DND-41 (cell line): ENCODE results near the gene CLDN7.
A peak's percentile ranks its signal among the peaks of the same experiment; 100 is the strongest.

Source experiments
- ATAC-seq: fragments of 200-7000 bp; cut with Tn5 transposase; 3 replicates; pipeline ENCODE4 v1.9.1; 2021; ENCODE audit warnings: low read depth; ENCODE audit not compliant: insufficient read depth
- DNase-seq: peaks from one replicate; pipeline ENCODE4 v3.0.0-alpha.2; 2020
- H2AFZ ChIP-seq: 2 replicates; pipeline ENCODE4 v1.6.0; 2012; ENCODE audit warnings: low read depth, low read length
- H3K27ac ChIP-seq: 2 replicates; pipeline ENCODE4 v1.5.1; 2012; ENCODE audit warnings: low read length, inconsistent platforms
- H3K27me3 ChIP-seq: fragments of 200-600 bp; sonication (generic); 2 replicates; pipeline ENCODE4 v1.6.0; 2012; ENCODE audit warnings: low read length, mild to moderate bottlenecking, inconsistent platforms; ENCODE audit not compliant: insufficient read depth, poor library complexity
- H3K36me3 ChIP-seq: 2 replicates; pipeline ENCODE4 v1.5.1; 2012; ENCODE audit warnings: low read length, inconsistent platforms; ENCODE audit not compliant: insufficient read depth
- H3K4me1 ChIP-seq: 2 replicates; pipeline ENCODE4 v1.5.1; 2012; ENCODE audit warnings: mild to moderate bottlenecking, low read length; ENCODE audit not compliant: insufficient read depth
- H3K4me2 ChIP-seq: 2 replicates; pipeline ENCODE4 v1.6.0; 2012; ENCODE audit warnings: mild to moderate bottlenecking, moderate library complexity, low read length, inconsistent platforms; ENCODE audit not compliant: insufficient read depth
- H3K4me3 ChIP-seq, 2 experiments: fragments of 200-600 bp in 1 of 2; shearing (Covaris generic) in 1 of 2; 2 replicates each; pipeline ENCODE4 v1.5.1; 2012 to 2016; ENCODE audit warnings: inconsistent platforms in 2 of 2, low read length in 2 of 2, mild to moderate bottlenecking in 2 of 2, low read depth in 1 of 2, moderate library complexity in 1 of 2
- H3K79me2 ChIP-seq: 2 replicates; pipeline ENCODE4 v1.6.0; 2012; ENCODE audit warnings: low read length, inconsistent platforms; ENCODE audit not compliant: insufficient read depth
- H3K9ac ChIP-seq: 2 replicates; pipeline ENCODE4 v1.6.0; 2012; ENCODE audit warnings: low read depth, mild to moderate bottlenecking, inconsistent platforms, low read length, moderate library complexity
- H3K9me3 ChIP-seq: 2 replicates; pipeline ENCODE4 v1.5.1; 2012; ENCODE audit warnings: low read length, moderate library complexity, mild to moderate bottlenecking, inconsistent platforms; ENCODE audit not compliant: insufficient read depth, severe bottlenecking
- H4K20me1 ChIP-seq: 2 replicates; pipeline ENCODE4 v1.6.0; 2012; ENCODE audit warnings: low read length; ENCODE audit not compliant: insufficient read depth
- EZH2 ChIP-seq: IDR thresholded peaks from 3 replicates; pipeline ENCODE4 v1.6.1; 2012; ENCODE audit warnings: borderline replicate concordance, low read depth, mild to moderate bottlenecking, moderate library complexity, low read length, inconsistent platforms; ENCODE audit not compliant: severe bottlenecking
- TF ChIP-seq, protein P1 (sequence below): IDR thresholded peaks from 2 replicates; pipeline ENCODE4 v1.5.1; 2012; ENCODE audit warnings: borderline replicate concordance, low read length, moderate library complexity, mild to moderate bottlenecking; ENCODE audit not compliant: poor library complexity, severe bottlenecking; ENCODE audit errors: extremely low read depth

Gene CLDN7

GRCh38 chr17:7251661-7252175 lies 10.6 kb downstream of the CLDN7 start, which contains the start of gene CTDNEP1:
Gene CTDNEP1, minus strand, starts transcription at chr17:7251734. Its CDS starts 438 bp downstream, at chr17:7251296.
- peak within 1 kb of the TSS; percentile 97 for H3K27ac ChIP-seq
- H3K4me3 ChIP-seq: peak within 1 kb of the TSS; percentile 76 to 93
- H3K36me3 ChIP-seq: peaks cover 44% of the 10 kb centered on the region
- H3K9me3 ChIP-seq: no peaks in the 10 kb centered on the region
- peak within 1 kb of the TSS; percentile 86 for H2AFZ ChIP-seq
- ATAC-seq: peak; percentile 94
- H3K79me2 ChIP-seq: peaks cover 74% of the 10 kb centered on the region
- DNase-seq: peak; percentile 98
- peaks cover 48% of the 10 kb centered on the region for H3K4me1 ChIP-seq
- no peaks in the 10 kb centered on the region for H3K27me3 ChIP-seq
- TF ChIP-seq EZH2: no peak
- TF ChIP-seq, protein P1, sequence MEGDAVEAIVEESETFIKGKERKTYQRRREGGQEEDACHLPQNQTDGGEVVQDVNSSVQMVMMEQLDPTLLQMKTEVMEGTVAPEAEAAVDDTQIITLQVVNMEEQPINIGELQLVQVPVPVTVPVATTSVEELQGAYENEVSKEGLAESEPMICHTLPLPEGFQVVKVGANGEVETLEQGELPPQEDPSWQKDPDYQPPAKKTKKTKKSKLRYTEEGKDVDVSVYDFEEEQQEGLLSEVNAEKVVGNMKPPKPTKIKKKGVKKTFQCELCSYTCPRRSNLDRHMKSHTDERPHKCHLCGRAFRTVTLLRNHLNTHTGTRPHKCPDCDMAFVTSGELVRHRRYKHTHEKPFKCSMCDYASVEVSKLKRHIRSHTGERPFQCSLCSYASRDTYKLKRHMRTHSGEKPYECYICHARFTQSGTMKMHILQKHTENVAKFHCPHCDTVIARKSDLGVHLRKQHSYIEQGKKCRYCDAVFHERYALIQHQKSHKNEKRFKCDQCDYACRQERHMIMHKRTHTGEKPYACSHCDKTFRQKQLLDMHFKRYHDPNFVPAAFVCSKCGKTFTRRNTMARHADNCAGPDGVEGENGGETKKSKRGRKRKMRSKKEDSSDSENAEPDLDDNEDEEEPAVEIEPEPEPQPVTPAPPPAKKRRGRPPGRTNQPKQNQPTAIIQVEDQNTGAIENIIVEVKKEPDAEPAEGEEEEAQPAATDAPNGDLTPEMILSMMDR: no peak
- H4K20me1 ChIP-seq: peaks cover 38% of the 10 kb centered on the region
- peak within 1 kb of the TSS; percentile 88 for H3K9ac ChIP-seq
- H3K4me2 ChIP-seq: peak within 1 kb of the TSS; percentile 79

DNA sequence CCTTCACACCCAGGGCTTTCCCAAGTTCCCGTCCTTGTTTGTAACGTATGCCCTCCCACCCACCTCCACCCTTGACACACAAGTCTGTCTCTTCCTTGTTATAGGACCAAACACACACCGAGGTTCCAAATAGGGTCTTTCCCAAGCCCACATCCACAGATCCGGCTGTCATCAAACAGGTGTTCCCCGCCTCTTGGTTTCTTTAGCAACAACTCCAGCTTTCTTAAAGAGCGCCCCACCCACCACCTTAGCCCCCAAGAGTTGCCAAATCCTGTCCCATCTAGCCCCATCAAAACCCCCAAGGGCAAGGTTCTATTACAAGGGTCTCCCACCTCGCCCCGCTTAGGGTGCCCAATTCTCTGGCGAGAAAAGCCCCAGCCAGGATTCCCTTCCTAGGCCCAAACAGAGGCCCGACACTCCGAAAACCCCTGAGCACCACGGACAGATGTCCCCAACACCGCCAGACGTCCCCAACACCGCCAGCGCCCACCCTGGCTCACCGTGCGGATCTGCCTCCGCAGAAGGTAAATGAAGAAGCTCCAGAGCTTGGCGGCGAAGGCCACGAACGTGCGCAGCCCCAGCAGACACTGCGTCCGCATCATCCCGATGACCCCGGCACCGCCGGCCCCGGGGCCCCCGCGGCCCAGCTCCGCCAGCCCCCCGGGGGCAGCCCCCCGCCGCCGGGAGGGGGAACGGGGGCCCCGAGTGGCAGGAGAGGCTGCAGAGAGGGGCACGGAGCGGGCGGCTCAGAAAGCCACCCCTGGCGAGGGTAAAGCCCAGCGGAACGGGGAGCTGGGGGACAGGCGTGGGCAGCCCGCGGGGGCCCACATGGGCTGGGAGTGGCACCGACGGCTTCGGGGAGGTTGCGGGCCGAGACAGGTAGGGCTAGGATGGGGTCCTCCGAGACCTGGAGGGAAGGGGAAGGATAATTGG lies 11.3 kb downstream of the CLDN7 start:
- peak; percentile 28 for DNase-seq
- peaks cover 50% of the 10 kb centered on the region for H3K4me1 ChIP-seq
- peaks cover 44% of the 10 kb centered on the region for H3K36me3 ChIP-seq
- H3K27me3 ChIP-seq: no peaks in the 10 kb centered on the region
- peak overlapping the region; percentile 97 for H3K27ac ChIP-seq
- peak overlapping the region; percentile 76 to 93 for H3K4me3 ChIP-seq
- peak overlapping the region; percentile 88 for H3K9ac ChIP-seq
- H4K20me1 ChIP-seq: peaks cover 45% of the 10 kb centered on the region
- no peaks in the 10 kb centered on the region for H3K9me3 ChIP-seq
- peak overlapping the region; percentile 79 for H3K4me2 ChIP-seq
- H3K79me2 ChIP-seq: peaks cover 81% of the 10 kb centered on the region
- ATAC-seq: peak; percentile 6; the same call in 2 of the 3 replicates
- H2AFZ ChIP-seq: peak overlapping the region; percentile 50
- TF ChIP-seq, protein P1: no peak
- no peak for TF ChIP-seq EZH2

DNA sequence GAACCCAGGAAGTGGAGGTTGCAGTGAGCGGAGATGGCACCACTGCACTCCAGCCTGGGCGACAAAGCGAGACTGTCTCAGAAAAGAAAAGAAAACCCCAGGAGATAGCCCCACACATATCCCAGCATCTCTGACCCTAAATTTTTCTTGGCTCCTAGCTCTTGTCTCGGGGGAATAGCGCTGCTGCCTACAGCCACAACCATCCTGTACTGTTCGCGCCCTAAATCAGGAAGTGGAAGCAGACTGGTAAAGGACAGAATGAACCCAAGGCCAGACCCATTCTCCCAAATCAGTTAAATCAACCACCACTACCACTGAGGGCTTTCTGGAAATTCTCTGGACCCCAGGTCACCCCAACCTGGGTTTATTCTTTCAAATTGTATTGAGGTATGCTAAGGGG lies 12.4 kb downstream of the CLDN7 start:
- no peaks in the 10 kb centered on the region for H3K9me3 ChIP-seq
- H3K27me3 ChIP-seq: no peaks in the 10 kb centered on the region
- peaks cover 84% of the 10 kb centered on the region for H3K79me2 ChIP-seq
- TF ChIP-seq EZH2: no peak
- TF ChIP-seq, protein P1: no peak
- H3K27ac ChIP-seq: peak overlapping the region; percentile 97
- H2AFZ ChIP-seq: no peak overlapping the region
- peak overlapping the region; percentile 79 for H3K4me2 ChIP-seq
- H3K4me1 ChIP-seq: peaks cover 50% of the 10 kb centered on the region
- H3K4me3 ChIP-seq: peak overlapping the region; percentile 76 to 93; a peak in 3 of 4 replicates
- ATAC-seq: no peak
- peak overlapping the region; percentile 88 for H3K9ac ChIP-seq
- peaks cover 46% of the 10 kb centered on the region for H4K20me1 ChIP-seq
- no peak for DNase-seq
- peaks cover 39% of the 10 kb centered on the region for H3K36me3 ChIP-seq
